HepG2 (cell line): Measurements from ENCODE around the gene NPNT. TPM values are rescaled to one million over a fixed set of nuclear protein-coding genes. Genes with fewer than 3 reads are reported as not detected.

Source experiments
- ATAC-seq: fragments of 200-7000 bp; cut with Tn5 transposase; 3 replicates; pipeline ENCODE4 v1.9.1; 2020; ENCODE audit warnings: mild to moderate bottlenecking, moderate library complexity
- BruUV-seq: library from RNA; stranded (reverse); fragments of 400-500 nt; replicated peaks from 2 replicates; lab custom pipeline; 2021; lab: Mats Ljungman, UMichigan
- CTCF ChIA-PET: fragments of 300-600 bp; formaldehyde crosslinking; extraction: SDS; loops from one replicate; lab custom pipeline; 2021; ENCODE audit warnings: low total read pairs, inconsistent platforms, low intra/inter-chr PET ratio; lab: Yijun Ruan, JAX
- POLR2A ChIA-PET: fragments of 350-600 bp; sonication (Branson Sonifier 250); formaldehyde crosslinking; loops from one replicate; lab custom pipeline; 2020; ENCODE audit warnings: antibody characterized with exemption, inconsistent platforms; lab: Yijun Ruan, JAX
- DNase-seq: peaks from one replicate; pipeline ENCODE4 v3.0.0-alpha.2; 2015; ENCODE audit warnings: low spot score
- FAIRE-seq: peaks from 3 replicates; lab custom pipeline; 2011; peaks lifted over from hg19 to GRCh38; lab: Jason Lieb, UNC
- H2AFZ ChIP-seq: one replicate; pipeline ENCODE4 v1.6.1; 2011; ENCODE audit warnings: low read length, inconsistent platforms
- H3K27ac ChIP-seq: fragments of 300-600 bp; 3 replicates; pipeline ENCODE4 v1.8.0; 2011; ENCODE audit warnings: mixed run types, mild to moderate bottlenecking, mixed read lengths, low read length, inconsistent platforms; ENCODE audit not compliant: insufficient read depth; ENCODE audit errors: extremely low read length
- H3K27me3 ChIP-seq, 2 experiments: fragments of 200-600 bp in 1 of 2; 2 replicates in 1 of 2; 3 replicates in 1 of 2; pipeline versions ENCODE4 v1.6.0 to v1.8.0; 2011; ENCODE audit warnings: low read length in 2 of 2, mild to moderate bottlenecking in 2 of 2, moderate library complexity in 2 of 2, inconsistent platforms in 1 of 2; ENCODE audit not compliant: insufficient read depth in 2 of 2, control insufficient read depth in 1 of 2
- H3K36me3 ChIP-seq, 2 experiments: fragments of 200-600 bp in 1 of 2; replicated peaks in 1 of 2; 2 replicates in 1 of 2; 3 replicates in 1 of 2; pipeline versions ENCODE4 v1.5.1 to v1.8.0; 2011; ENCODE audit warnings: low read length in 2 of 2, inconsistent platforms in 1 of 2; ENCODE audit not compliant: insufficient read depth in 2 of 2, control insufficient read depth in 1 of 2
- H3K4me1 ChIP-seq: 2 replicates; pipeline ENCODE4 v1.5.1; 2012; ENCODE audit warnings: low read length, inconsistent platforms; ENCODE audit not compliant: insufficient read depth
- H3K4me2 ChIP-seq: 2 replicates; pipeline ENCODE4 v1.6.0; 2011; ENCODE audit warnings: low read depth, low read length, inconsistent platforms
- H3K4me3 ChIP-seq, 3 experiments: fragments of 200-600 bp in 1 of 3; sonication (generic), shearing (Covaris generic) in 1 of 3; replicated peaks in 1 of 3; 2 replicates each; pipeline ENCODE4 v1.5.1; 2011 to 2016; ENCODE audit warnings: low read length in 3 of 3, inconsistent platforms in 2 of 3, low read depth in 2 of 3, mild to moderate bottlenecking in 2 of 3, control low read depth in 1 of 3, mixed read lengths in 1 of 3; ENCODE audit not compliant: insufficient read depth in 1 of 3
- H3K79me2 ChIP-seq: one replicate; pipeline ENCODE4 v1.6.1; 2011; ENCODE audit warnings: low read length, inconsistent platforms; ENCODE audit not compliant: insufficient read depth
- H3K9ac ChIP-seq: 2 replicates; pipeline ENCODE4 v1.6.0; 2011; ENCODE audit warnings: mild to moderate bottlenecking, low read depth, low read length, inconsistent platforms; ENCODE audit not compliant: insufficient read depth
- H3K9me3 ChIP-seq: 2 replicates; pipeline ENCODE4 v1.5.1; 2012; ENCODE audit warnings: mild to moderate bottlenecking, low read length
- H4K20me1 ChIP-seq: 2 replicates; pipeline ENCODE4 v1.6.0; 2011; ENCODE audit warnings: inconsistent platforms, mild to moderate bottlenecking, low read length, moderate library complexity; ENCODE audit not compliant: insufficient read depth
- BCL6 ChIP-seq: IDR thresholded peaks from 2 replicates; pipeline ENCODE4 v1.6.1; 2016; ENCODE audit warnings: missing genetic modification reagents, missing compliant biosample characterization
- HNF4G ChIP-seq, 2 experiments: sonication (generic) in 1 of 2; formaldehyde crosslinking in 1 of 2; IDR thresholded peaks; 2 replicates each; pipeline versions ENCODE4 v1.4.0 to v1.6.1; 2011 to 2020; ENCODE audit warnings: borderline replicate concordance in 2 of 2, low read depth in 2 of 2, mild to moderate bottlenecking in 2 of 2, low read length in 1 of 2, missing genetic modification reagents in 1 of 2, moderate library complexity in 1 of 2
- SOX6 ChIP-seq, 2 experiments: fragments of 450-650 bp in 1 of 2; sonication (generic) in 1 of 2; formaldehyde crosslinking in 1 of 2; IDR thresholded peaks; 2 replicates each; pipeline versions ENCODE4 v1.4.0 to v1.6.1; 2017 to 2020; ENCODE audit warnings: antibody characterized with exemption in 1 of 2, mild to moderate bottlenecking in 1 of 2, missing genetic modification reagents in 1 of 2
- ZNF263 ChIP-seq: sonication (generic); formaldehyde crosslinking; IDR thresholded peaks from 2 replicates; pipeline ENCODE4 v1.4.0; 2020; ENCODE audit warnings: missing genetic modification reagents
- WGBS: methylation state at CpG from one replicate; pipeline ENCODE4 v1.1.6; 2017; ENCODE audit warnings: low lambda C conversion rate; 5-methylcytosine and 5-hydroxymethylcytosine counted together
- in situ Hi-C: cut with HindIII; loops from 2 replicates; pipeline ENCODE4 v1.10.0; 2017; ENCODE audit warnings: low pct_unique_long_range_greater_than_20kb; ENCODE audit not compliant: extremely low pct_ligation_motif_present
- intact Hi-C: fragments of 100-400 bp; cut with micrococcal nuclease; formaldehyde crosslinking; loops from one replicate; pipeline ENCODE4 v1.10.0; 2022; ENCODE audit not compliant: unreplicated experiment
- polyA plus RNA-seq, 8 experiments: library from polyadenylated mRNA; depleted of rRNA in 3 of 8; stranded (reverse) in 7 of 8; unstranded in 1 of 8; fragments of >200 nt; fragmentation: Illumina TruSeq in 4 of 8; extraction: Trizol in 4 of 8; gene quantifications; 2 replicates each; pipeline versions ENCODE4 v1.2.1 to v1.2.3, GENCODE V29; 2011 to 2016; ENCODE audit warnings: low read depth in 4 of 8, missing spikeins in 1 of 8, mixed read lengths in 1 of 8; ENCODE audit not compliant: insufficient read depth in 1 of 8
- total RNA-seq, 5 experiments: library from RNA; depleted of rRNA; stranded (reverse); fragments of >200 nt; fragmentation: Illumina TruSeq; extraction: Trizol; gene quantifications; 2 replicates each; pipeline ENCODE4 v1.2.3, GENCODE V29; 2016; ENCODE audit warnings: low read depth in 1 of 5

NPNT gene
- total and polyA plus RNA-seq, 2 of the 13 experiments (the other 11 are each of a cell fraction or from before 2014, with no cell fraction given) = 1.1 to 19.1 TPM

- in situ Hi-C loops = no loop called here
- Histone ChIP-seq H3K27ac (no peak overlapping the region), H3K4me3 (no peak overlapping the region), H2AFZ (no peak overlapping the region)
- TF ChIP-seq ZNF263 (CRISPR knock-in tag) = 0 out of 2 replicates have a peak, but pooled peaks have one; percentile 30
- no peak for TF ChIP-seq SOX6 (IDR thresholded peaks at IDR 0.05)
- no peak for TF ChIP-seq SOX6 (CRISPR knock-in tag; IDR thresholded peaks at IDR 0.05)
- TF ChIP-seq, all 625 proteins: peak for 1
- Histone ChIP-seq H3K9ac (no peak overlapping the region), H3K4me1 (peaks cover 3% of the 10 kb centered on the region), H3K79me2 (no peaks in the 10 kb centered on the region), H3K9me3 (no peaks in the 10 kb centered on the region), H3K27me3 (no peaks in the 10 kb centered on the region), H3K4me2 (no peak overlapping the region), H3K36me3 (no peaks in the 10 kb centered on the region), H4K20me1 (no peaks in the 10 kb centered on the region)
- FAIRE-seq (no peak), ATAC-seq (peak; percentile 69), DNase-seq (no peak)
- intact Hi-C loops = no loop called here
- ChIA-PET CTCF (no interaction called here), POLR2A (no interaction called here)
- WGBS = 69% methylated on average over 5 of the region's 8 CpGs
- BruUV-seq = no TSS peak
Observed at GRCh38 chr4:105991726-105992125, 96.5 kb downstream of the NPNT start.

GRCh38 chr4:105992641-105993305 lies 97.5 kb downstream of the NPNT start:
- Histone ChIP-seq H3K36me3 (no peaks in the 10 kb centered on the region), H3K4me1 (peaks cover 13% of the 10 kb centered on the region), H3K27me3 (no peaks in the 10 kb centered on the region), H3K4me2 (no peak overlapping the region), H3K9me3 (no peaks in the 10 kb centered on the region), H4K20me1 (no peaks in the 10 kb centered on the region), H3K79me2 (no peaks in the 10 kb centered on the region), H3K27ac (no peak overlapping the region)
- BruUV-seq = no TSS peak
- FAIRE-seq (no peak), DNase-seq (no peak)
- CTCF ChIA-PET = no interaction called here
- peak; percentile 47; the same call in 1 of the 2 replicates for TF ChIP-seq BCL6 (CRISPR knock-in tag)
- TF ChIP-seq HNF4G (IDR thresholded peaks at IDR 0.05; ENCODE audit: borderline replicate concordance, low read depth, low read length) = no peak
- TF ChIP-seq HNF4G (CRISPR knock-in tag; IDR thresholded peaks at IDR 0.05; ENCODE audit: borderline replicate concordance, low read depth) = no peak
- TF ChIP-seq, all 625 proteins: peak for 1
- intact Hi-C loops (no loop called here), in situ Hi-C loops (no loop called here)
- POLR2A ChIA-PET = no interaction called here
- H3K4me3 ChIP-seq = no peak overlapping the region
- no peak overlapping the region for H2AFZ ChIP-seq
- no peak for ATAC-seq
- 89% methylated on average over 2 of the region's 2 CpGs for WGBS
- no peak overlapping the region for H3K9ac ChIP-seq
